B cell (primary cell): ENCODE measurements around the gene MYZAP.

Experiments
- EZH2 ChIP-seq: IDR thresholded peaks from 2 replicates; pipeline ENCODE4 v1.6.1; 2012; ENCODE audit warnings: borderline replicate concordance, low read depth, mild to moderate bottlenecking, moderate library complexity, low read length; ENCODE audit not compliant: insufficient read depth, poor library complexity, severe bottlenecking
- TF ChIP-seq, protein P1 (sequence below): fragments of 200-600 bp; IDR thresholded peaks from one replicate; pipeline ENCODE4 v1.8.0; 2022; ENCODE audit warnings: antibody characterized with exemption, mild to moderate bottlenecking

DNA sequence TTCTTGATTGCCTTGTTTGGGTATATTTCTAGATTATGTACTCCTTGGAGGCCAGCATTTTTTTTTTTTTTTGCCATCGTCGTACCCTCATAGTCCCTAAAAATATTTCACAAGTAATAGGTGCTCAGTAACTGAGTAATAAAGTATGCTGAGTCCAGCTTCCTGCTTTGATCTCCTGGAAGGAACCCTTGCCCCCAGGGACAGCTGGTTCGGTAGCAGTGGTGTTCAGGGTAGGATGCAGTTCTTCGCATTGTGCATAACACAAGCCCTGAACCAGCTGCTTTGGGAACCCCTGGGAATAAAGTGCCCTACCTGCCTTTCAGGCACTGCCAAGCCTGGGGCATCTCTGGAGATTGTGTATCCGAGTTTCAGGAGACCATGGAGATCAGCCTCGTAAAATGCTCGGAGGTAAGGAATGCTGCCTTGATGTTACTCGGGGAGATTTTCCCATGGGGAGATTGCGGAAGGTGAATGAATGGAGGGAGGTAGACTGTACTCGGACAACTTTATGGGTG lies 7.6 kb downstream of the MYZAP start:
- TF ChIP-seq, protein P1, sequence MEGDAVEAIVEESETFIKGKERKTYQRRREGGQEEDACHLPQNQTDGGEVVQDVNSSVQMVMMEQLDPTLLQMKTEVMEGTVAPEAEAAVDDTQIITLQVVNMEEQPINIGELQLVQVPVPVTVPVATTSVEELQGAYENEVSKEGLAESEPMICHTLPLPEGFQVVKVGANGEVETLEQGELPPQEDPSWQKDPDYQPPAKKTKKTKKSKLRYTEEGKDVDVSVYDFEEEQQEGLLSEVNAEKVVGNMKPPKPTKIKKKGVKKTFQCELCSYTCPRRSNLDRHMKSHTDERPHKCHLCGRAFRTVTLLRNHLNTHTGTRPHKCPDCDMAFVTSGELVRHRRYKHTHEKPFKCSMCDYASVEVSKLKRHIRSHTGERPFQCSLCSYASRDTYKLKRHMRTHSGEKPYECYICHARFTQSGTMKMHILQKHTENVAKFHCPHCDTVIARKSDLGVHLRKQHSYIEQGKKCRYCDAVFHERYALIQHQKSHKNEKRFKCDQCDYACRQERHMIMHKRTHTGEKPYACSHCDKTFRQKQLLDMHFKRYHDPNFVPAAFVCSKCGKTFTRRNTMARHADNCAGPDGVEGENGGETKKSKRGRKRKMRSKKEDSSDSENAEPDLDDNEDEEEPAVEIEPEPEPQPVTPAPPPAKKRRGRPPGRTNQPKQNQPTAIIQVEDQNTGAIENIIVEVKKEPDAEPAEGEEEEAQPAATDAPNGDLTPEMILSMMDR: no peak
- no peak for TF ChIP-seq EZH2
